Gastrocnemius medialis (tissue), 4 donors: Measurements from ENCODE around the gene SSU72. TPM values are rescaled to one million over a fixed set of nuclear protein-coding genes. Genes with fewer than 3 reads are reported as not detected.

ENCODE experiments used
- ATAC-seq, 2 donors: fragments of 150-250 bp; one replicate each; pipeline ENCODE4 v1.9.1; 2016
- DNase-seq, 2 donors: peaks; one replicate each; pipeline ENCODE4 v3.0.0-alpha.2; 2019
- H3K27ac ChIP-seq, 4 donors: fragments of 200-600 bp; sonication (generic); 1 replicate in 1 of 4; 2 replicates in 3 of 4; pipeline ENCODE4 v1.5.1; 2016 to 2018; ENCODE audit warnings: mild to moderate bottlenecking in 2 of 4, moderate library complexity in 1 of 4
- H3K27me3 ChIP-seq, 3 donors: fragments of 200-600 bp; sonication (generic) in 2 of 3; 1 replicate in 1 of 3; 2 replicates in 2 of 3; pipeline versions ENCODE4 v1.5.1 to v1.6.0; 2016 to 2019; ENCODE audit warnings: mild to moderate bottlenecking in 1 of 3, moderate library complexity in 1 of 3
- H3K36me3 ChIP-seq, 2 donors: fragments of 200-600 bp; sonication (generic) in 1 of 2; one replicate each; pipeline ENCODE4 v1.5.1; 2017 to 2018
- H3K4me1 ChIP-seq, 2 donors: fragments of 200-600 bp; sonication (generic) in 1 of 2; one replicate each; pipeline ENCODE4 v1.5.1; 2016 to 2017; ENCODE audit warnings: mild to moderate bottlenecking in 2 of 2
- H3K4me3 ChIP-seq, 4 donors: fragments of 200-600 bp; sonication (generic) in 3 of 4; 1 replicate in 1 of 4; 2 replicates in 3 of 4; pipeline ENCODE4 v1.5.1; 2016 to 2019; ENCODE audit warnings: mild to moderate bottlenecking in 2 of 4
- H3K9me3 ChIP-seq, 3 donors: fragments of 200-600 bp; sonication (generic) in 2 of 3; 1 replicate in 1 of 3; 2 replicates in 2 of 3; pipeline ENCODE4 v1.5.1; 2016 to 2019
- CTCF ChIP-seq, 5 experiments: fragments of 450-650 bp in 3 of 5; fragments of 200-600 bp in 2 of 5; sonication (generic) in 2 of 5; IDR thresholded peaks in 4 of 5; conservative IDR thresholded peaks in 1 of 5; 1 replicate in 4 of 5; 2 replicates in 1 of 5; pipeline ENCODE4 v1.5.1; 2016 to 2019; ENCODE audit warnings: antibody characterized with exemption in 5 of 5, mild to moderate bottlenecking in 3 of 5, moderate library complexity in 3 of 5
- POLR2A ChIP-seq, 2 donors: fragments of 450-650 bp; IDR thresholded peaks; one replicate each; pipeline ENCODE4 v1.6.1; 2017; ENCODE audit warnings: antibody characterized with exemption in 2 of 2, mild to moderate bottlenecking in 2 of 2, moderate library complexity in 2 of 2
- in situ Hi-C, 4 donors: fragments of 200-750 bp; cut with MboI; loops; one replicate each; pipeline versions ENCODE4 v1.15.0 to v1.8.0; 2017; ENCODE audit warnings: low sequenced_read_pairs in 4 of 4
- intact Hi-C: fragments of 100-400 bp; cut with DNase I; formaldehyde crosslinking; loops from one replicate; pipeline ENCODE4 v1.15.1; 2023; ENCODE audit warnings: low total_unique reads
- total RNA-seq, 4 donors: library from RNA; depleted of rRNA; stranded (reverse); fragments of >200 nt; gene quantifications; one replicate each; pipeline versions ENCODE4 v1.1.0 to v1.2.3, GENCODE V29; 2016

Gene SSU72
- total RNA-seq, 4 donors from 2014 or later: 141 to 235 (median 208) TPM

- Histone ChIP-seq H3K27ac (peak overlapping the region in 1 of 4 donors; percentile 65), H3K4me3 (no peak overlapping the region), H3K4me1 (peaks cover 15 to 35% of the 10 kb centered on the region in 2 donors), H3K9me3 (no peaks in the 10 kb centered on the region), H3K27me3 (no peaks in the 10 kb centered on the region), H3K36me3 (peaks cover 0 to 12% of the 10 kb centered on the region in 2 donors)
- TF ChIP-seq POLR2A (IDR thresholded peaks at IDR 0.05): no peak
- in situ Hi-C loops (no loop called here), intact Hi-C loops (no loop called here)
- ATAC-seq (no peak), DNase-seq (no peak)
Measured at GRCh38 chr1:1537626-1538250, 36.9 kb downstream of the SSU72 start.

DNA sequence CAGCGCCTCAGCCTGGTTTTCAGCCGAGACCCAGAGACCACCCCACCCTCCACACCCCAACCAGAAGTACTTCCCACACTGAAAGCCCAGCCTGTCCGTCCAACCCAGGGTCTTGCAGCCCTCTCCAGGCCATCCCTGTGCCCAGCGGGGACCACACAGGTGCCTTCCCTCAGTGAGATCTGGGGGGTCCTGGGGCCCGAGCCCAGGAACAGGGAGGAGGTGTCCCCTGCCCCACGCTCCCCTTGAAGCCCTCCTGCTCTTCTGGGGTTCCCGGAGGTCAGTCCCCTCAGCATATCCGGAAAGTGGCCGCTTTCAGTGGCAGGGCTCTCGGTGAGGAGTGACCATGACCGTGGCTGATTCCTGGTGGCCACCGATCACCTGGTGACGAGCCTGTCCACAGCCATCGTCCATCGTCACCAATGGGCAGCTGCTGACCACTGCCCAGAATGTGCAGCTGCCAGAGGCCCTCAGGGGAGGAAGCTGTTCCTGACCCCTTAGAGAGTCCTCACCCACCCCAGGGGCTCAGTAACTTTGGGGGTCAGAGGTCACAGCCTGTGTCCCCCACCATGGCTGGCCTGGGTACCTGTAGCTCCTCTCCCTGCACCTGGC, 37.6 kb downstream of the SSU72 start:
- intact Hi-C loops (no loop called here), in situ Hi-C loops (no loop called here)
- Histone ChIP-seq H3K27ac (peak overlapping the region; percentile 41 to 74 (median 58)), H3K36me3 (peaks cover 0 to 8% of the 10 kb centered on the region in 2 donors), H3K4me3 (no peak overlapping the region), H3K9me3 (no peaks in the 10 kb centered on the region), H3K4me1 (peaks cover 15 to 32% of the 10 kb centered on the region in 2 donors), H3K27me3 (no peaks in the 10 kb centered on the region)
- no peak for DNase-seq
- TF ChIP-seq POLR2A (IDR thresholded peaks at IDR 0.05) (no peak), CTCF (IDR thresholded peaks at IDR 0.05 in 4 of 5, conservative IDR thresholded peaks at IDR 0.05 in 1 of 5) (no peak)
- no peak for ATAC-seq

DNA sequence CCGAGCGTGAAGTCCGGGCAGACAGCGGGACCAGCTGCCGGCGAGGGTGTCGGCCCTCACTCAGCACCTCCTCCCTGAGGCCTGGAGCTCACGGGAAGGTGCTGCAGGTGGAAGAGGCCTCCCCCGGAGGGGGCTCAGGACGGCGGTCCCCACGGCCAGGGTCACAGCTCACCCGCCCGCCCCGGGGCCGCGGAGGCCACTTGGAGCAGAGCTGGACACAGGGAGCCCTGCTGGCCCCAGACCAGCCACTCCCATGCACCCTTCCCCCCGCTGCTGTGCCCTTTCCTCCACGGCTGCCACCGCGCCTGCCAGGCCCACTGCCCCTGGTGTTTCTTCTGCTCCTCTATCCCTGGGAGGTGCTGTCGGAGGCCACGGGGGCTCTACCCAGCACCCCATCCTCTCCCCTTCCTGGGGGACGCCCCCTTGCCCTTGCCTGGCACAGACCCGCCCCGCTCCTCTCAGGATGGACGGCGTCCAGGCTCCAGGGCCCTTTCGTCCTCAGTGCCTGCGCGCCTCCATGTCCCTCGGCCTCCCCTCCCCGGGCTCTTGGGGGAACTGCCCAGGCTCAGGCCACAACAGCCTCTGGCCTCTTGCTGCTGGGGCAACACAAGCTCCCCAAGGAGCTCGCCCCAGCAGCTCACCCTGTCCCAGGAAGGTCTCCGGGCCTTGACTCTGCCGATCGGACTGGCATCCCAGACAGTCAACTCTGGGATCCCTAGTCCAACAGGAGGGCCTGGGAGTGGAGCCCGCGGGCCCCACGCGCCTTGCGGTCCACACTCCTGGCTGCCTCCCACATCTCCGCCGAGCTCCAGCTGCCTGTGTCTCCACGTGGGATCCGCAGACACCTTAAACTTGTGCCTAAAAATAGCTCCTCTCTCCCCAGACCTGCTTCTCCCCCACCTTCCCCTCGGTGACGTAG, 38.4 kb downstream of the SSU72 start:
- TF ChIP-seq CTCF (IDR thresholded peaks at IDR 0.05 in 4 of 5, conservative IDR thresholded peaks at IDR 0.05 in 1 of 5) (no peak), POLR2A (IDR thresholded peaks at IDR 0.05) (no peak)
- H3K27me3 ChIP-seq: no peaks in the 10 kb centered on the region
- ATAC-seq (peak; percentile 18), DNase-seq (peak in 1 of 2 donors; percentile 47)
- peaks cover 0 to 2% of the 10 kb centered on the region in 2 donors for H3K36me3 ChIP-seq
- H3K9me3 ChIP-seq: no peaks in the 10 kb centered on the region
- no peak overlapping the region for H3K4me3 ChIP-seq
- in situ Hi-C loops: no loop called here
- H3K27ac ChIP-seq: peak overlapping the region; percentile 41 to 74 (median 58)
- peaks cover 15 to 32% of the 10 kb centered on the region in 2 donors for H3K4me1 ChIP-seq
- intact Hi-C loops: no loop called here

GRCh38 chr1:1535201-1536018, 39.3 kb downstream of the SSU72 start:
- ATAC-seq (no peak), DNase-seq (no peak)
- H3K4me1 ChIP-seq: peaks cover 15 to 27% of the 10 kb centered on the region in 2 donors
- no peaks in the 10 kb centered on the region for H3K36me3 ChIP-seq
- in situ Hi-C loops: no loop called here
- peak overlapping the region in 2 of 4 donors; percentile 41 to 74 for H3K27ac ChIP-seq
- H3K27me3 ChIP-seq: no peaks in the 10 kb centered on the region
- H3K9me3 ChIP-seq: no peaks in the 10 kb centered on the region
- no peak overlapping the region for H3K4me3 ChIP-seq
- no peak for TF ChIP-seq POLR2A (IDR thresholded peaks at IDR 0.05)
- TF ChIP-seq CTCF (IDR thresholded peaks at IDR 0.05 in 4 of 5, conservative IDR thresholded peaks at IDR 0.05 in 1 of 5): no peak
- intact Hi-C loops: no loop called here
